AG10803 (cell line): ENCODE measurements around the gene STIM1.
A peak's percentile ranks its signal among the peaks of the same experiment; 100 is the strongest.
"Not testable (repeated sequence)": the region's sequence is repeated elsewhere in the genome, so short reads cannot be mapped to it uniquely, and the experiment has no call there.

Source experiments
- DNase-seq: peaks from one replicate; pipeline ENCODE4 v3.0.0; 2010; ENCODE audit warnings: low read depth
- H3K4me3 ChIP-seq: 2 replicates; pipeline ENCODE4 v1.5.1; 2011; ENCODE audit warnings: mild to moderate bottlenecking, low read length, control low read depth
- TF ChIP-seq, protein P1 (sequence below): conservative IDR thresholded peaks from 2 replicates; pipeline ENCODE4 v1.5.1; 2011; ENCODE audit warnings: mild to moderate bottlenecking, low read length, control low read depth, inconsistent platforms

STIM1 gene

DNA sequence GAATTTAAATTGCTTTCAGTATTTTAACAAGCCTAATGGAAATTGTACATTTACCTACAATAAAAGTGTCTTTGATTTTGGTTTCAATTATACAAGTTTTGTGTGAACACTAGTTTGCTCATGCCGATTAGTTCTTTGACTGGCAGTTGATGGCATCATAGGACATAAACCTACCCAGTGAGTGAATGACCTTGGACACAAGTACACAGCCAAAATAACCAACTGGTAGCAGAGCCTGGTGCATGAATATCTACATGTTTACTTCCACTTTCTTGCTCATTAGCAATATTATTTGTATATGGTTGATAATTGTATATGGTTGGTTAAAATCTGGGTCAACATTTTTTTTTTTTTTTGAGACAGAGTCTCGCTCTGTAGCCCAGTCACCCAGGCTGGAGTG, 37.8 kb downstream of the STIM1 start:
- TF ChIP-seq, protein P1, sequence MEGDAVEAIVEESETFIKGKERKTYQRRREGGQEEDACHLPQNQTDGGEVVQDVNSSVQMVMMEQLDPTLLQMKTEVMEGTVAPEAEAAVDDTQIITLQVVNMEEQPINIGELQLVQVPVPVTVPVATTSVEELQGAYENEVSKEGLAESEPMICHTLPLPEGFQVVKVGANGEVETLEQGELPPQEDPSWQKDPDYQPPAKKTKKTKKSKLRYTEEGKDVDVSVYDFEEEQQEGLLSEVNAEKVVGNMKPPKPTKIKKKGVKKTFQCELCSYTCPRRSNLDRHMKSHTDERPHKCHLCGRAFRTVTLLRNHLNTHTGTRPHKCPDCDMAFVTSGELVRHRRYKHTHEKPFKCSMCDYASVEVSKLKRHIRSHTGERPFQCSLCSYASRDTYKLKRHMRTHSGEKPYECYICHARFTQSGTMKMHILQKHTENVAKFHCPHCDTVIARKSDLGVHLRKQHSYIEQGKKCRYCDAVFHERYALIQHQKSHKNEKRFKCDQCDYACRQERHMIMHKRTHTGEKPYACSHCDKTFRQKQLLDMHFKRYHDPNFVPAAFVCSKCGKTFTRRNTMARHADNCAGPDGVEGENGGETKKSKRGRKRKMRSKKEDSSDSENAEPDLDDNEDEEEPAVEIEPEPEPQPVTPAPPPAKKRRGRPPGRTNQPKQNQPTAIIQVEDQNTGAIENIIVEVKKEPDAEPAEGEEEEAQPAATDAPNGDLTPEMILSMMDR: no peak
- H3K4me3 ChIP-seq: no peak overlapping the region
- DNase-seq: no peak

DNA sequence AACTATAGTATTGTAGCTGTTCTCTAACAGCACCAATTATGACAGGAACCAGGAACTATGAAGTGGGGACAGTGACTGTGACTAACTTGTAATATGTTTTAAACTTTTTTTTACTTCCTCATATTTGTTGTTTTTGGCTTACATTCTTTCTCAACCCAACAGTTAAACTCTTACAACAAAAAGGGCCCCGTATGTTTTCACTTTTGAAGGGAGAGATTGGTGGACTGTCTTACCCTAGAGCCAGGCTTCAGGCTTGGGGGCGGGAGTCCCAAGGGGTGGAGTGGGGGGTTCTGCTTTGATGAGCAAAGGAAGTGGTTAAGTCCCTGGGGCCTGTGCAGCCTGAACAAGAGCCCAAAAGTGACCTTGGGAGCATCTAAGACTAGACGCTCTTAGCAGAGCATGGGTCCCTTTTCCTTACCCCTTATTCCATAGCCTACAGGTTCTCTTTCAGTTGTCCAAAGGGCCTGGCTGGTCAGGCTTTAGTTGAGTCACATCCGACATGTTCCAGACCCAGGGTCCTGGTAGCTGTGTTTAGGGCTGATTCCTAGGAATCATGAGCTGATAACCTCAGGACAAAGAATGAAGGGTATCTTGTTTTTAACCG, 38.8 kb downstream of the STIM1 start:
- no peak overlapping the region for H3K4me3 ChIP-seq
- peak; percentile 51 for DNase-seq
- TF ChIP-seq, protein P1: no peak

DNA sequence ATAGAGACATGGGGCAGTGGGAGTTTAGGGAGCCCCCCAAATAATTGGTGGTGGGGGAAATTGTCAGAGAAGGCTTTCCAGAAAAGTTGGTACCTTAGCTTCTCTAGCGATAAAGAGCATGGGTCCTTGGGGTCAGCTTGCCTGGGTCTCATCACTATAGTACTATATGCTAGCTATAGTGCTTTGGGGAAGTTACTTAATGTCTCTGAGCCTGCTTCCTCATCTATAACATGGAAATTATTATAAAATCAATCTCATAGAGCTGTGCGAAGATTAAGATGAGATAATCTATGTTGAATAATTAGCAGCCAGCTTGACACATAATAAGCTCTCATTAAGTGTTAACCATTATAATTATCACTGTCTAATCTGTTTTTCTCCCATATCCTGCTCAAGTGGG, 41.2 kb downstream of the STIM1 start:
- DNase-seq: no peak
- TF ChIP-seq, protein P1: no peak
- H3K4me3 ChIP-seq: no peak overlapping the region

DNA sequence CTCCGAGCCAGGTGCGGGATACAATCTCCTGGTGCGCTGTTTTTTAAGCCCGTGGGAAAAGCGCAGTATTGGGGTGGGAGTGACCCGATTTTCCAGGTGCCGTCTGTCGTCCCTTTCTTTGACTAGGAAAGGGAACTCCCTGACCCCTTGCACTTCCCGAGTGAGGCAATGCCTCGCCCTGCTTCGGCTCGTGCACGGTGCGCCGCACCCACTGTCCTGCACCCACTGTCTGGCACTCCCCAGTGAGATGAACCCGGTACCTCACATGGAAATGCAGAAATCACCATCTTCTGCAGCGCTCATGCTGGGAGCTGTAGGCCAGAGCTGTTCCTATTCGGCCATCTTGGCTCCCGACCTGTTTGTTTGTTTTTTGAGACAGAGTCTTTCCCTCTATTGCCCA, 44.8 kb downstream of the STIM1 start:
- not testable (repeated sequence) for DNase-seq, H3K4me3 ChIP-seq

DNA sequence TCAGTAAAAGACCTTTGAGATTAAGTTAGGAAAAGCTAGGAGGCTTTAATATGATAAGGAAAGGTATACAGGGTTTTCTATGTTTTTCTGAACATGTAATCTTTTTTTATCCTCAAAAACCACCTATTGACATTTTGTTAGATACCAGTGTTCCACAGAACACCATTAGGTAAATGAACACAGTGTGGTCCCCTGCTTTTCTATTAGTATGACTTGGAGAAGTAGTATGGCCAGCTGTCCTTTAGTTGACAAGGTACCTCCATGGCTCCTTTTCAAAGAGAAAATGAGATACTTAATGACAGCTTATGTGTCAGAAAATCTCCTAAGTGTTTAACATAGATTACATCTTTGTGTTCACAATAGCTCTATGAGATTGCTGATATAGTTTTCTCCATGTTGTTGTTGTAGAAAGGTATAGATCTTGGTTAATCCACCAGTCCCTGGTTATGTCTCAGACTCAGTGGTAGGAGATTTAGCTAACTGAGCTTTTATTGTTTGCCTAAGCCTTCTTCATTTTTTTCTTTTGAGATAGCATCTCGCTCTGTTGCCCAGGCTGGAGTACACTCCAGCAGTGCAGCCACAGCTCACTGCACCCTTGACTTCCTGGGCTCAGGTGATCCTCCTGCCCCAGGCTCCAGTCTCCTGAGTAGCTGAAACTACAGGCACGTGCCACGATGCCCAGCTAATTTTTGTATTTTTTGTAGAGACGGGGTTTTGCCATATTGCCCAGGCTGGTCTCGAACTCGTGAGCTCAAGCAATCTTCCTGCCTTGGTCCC, 46.0 kb downstream of the STIM1 start:
- H3K4me3 ChIP-seq: no peak overlapping the region
- no peak for DNase-seq
- TF ChIP-seq, protein P1: no peak

DNA sequence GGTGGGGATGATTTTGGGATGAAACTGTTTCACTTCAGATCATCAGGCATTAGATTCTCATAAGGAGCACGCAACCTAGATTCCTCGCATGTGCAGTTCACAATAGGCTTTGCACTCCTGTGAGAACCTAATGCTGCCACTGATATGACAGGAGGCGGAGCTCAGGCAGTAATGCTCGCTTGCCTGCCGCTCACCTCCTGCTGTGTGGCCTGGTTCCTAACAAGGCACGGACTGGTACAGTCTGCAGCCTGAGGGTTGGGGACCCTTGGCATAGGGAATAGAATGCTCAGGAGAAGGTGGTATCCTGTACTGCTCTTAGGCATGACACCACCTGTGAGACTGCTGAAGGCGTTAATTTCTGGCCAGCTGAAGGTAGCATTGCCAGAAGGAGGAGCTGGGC, 47.0 kb downstream of the STIM1 start:
- DNase-seq: no peak

DNA sequence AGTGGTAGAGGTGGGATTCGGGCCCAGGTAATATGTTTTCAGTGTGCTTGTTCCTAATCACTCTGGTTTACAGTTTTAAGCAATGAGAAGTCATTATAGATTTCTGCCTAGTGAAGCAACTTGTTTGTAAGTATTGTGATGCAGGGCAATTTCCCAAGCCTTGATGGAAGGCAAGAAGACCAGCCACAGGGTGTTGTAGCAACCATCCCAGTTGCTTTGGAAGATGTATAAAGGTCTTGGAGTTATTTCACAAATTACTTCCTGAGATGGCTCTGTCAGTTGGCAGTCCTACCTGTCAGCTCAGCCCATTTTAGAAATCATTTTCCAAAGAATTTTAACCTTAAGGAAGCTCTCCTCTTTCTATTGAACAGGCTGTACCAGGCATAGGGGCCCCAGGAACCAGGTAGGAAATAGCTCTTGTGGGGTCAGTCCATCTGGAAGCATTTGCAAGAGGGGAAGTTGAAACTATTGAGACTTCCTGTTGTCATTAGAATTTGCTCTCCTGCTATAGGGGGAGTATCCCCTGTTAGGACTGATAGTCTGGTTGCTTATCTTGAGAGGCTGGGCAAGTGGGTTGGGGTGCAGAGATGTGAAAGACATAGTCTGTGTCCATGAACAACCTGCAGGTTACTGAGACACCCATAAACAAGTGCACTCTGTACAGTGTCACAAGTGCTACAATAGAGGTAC, 47.9 kb downstream of the STIM1 start:
- TF ChIP-seq, protein P1: no peak
- peak; percentile 70 for DNase-seq
- no peak overlapping the region for H3K4me3 ChIP-seq

More for the DNA sequence above, 47.0 kb downstream of the STIM1 start:
- TF ChIP-seq, protein P1: no peak
- no peak overlapping the region for H3K4me3 ChIP-seq
